Cardiac muscle cell (in vitro differentiated cells and primary cell): ENCODE data around the gene SLC23A2. TPM values are rescaled to one million over a fixed set of nuclear protein-coding genes. Genes with fewer than 3 reads are reported as not detected.
"Not testable (repeated sequence)": the region's sequence is repeated elsewhere in the genome, so short reads cannot be mapped to it uniquely, and the experiment has no call there.

Experiments used
- DNase-seq, 2 donors: peaks; one replicate each; pipeline versions ENCODE4 v3.0.0 to v3.0.0-alpha.2; 2010 to 2017; ENCODE audit warnings: low read depth in 1 of 2, low spot score in 1 of 2
- H3K27ac ChIP-seq: fragments of 200-600 bp; sonication (generic); 2 replicates; pipeline ENCODE4 v1.5.1; 2016
- H3K27me3 ChIP-seq: fragments of 200-600 bp; sonication (generic); 2 replicates; pipeline ENCODE4 v1.6.0; 2016; ENCODE audit warnings: control low read depth
- H3K36me3 ChIP-seq: fragments of 200-600 bp; sonication (generic); 2 replicates; pipeline ENCODE4 v1.5.1; 2016; ENCODE audit warnings: control low read depth
- H3K4me1 ChIP-seq: fragments of 200-600 bp; sonication (generic); 2 replicates; pipeline ENCODE4 v1.8.1; 2017; ENCODE audit warnings: low read depth, mild to moderate bottlenecking, mixed run types
- H3K4me3 ChIP-seq: fragments of 200-600 bp; sonication (generic); 2 replicates; pipeline ENCODE4 v1.5.1; 2016; ENCODE audit warnings: mild to moderate bottlenecking
- H3K9me3 ChIP-seq: fragments of 200-600 bp; sonication (generic); 2 replicates; pipeline ENCODE4 v1.5.1; 2017; ENCODE audit warnings: low read depth, mild to moderate bottlenecking, control low read depth
- CTCF ChIP-seq: IDR thresholded peaks from 2 replicates; pipeline ENCODE4 v1.5.1; 2012; ENCODE audit warnings: low read depth, mild to moderate bottlenecking, low read length
- polyA plus RNA-seq: library from polyadenylated mRNA; unstranded; fragments of >200 nt; fragmentation: Nextera tagmentation; extraction: Ambion mirVana; gene quantifications from 2 replicates; pipeline ENCODE4 v1.2.1, GENCODE V29; 2016
- total RNA-seq: library from RNA; depleted of rRNA; stranded (reverse); fragments of >200 nt; gene quantifications from 2 replicates; pipeline ENCODE4 v1.2.3, GENCODE V29; 2016

The SLC23A2 gene
- total and polyA plus RNA-seq, 2 experiments from 2014 or later = 5.9 to 10.6 TPM

DNA sequence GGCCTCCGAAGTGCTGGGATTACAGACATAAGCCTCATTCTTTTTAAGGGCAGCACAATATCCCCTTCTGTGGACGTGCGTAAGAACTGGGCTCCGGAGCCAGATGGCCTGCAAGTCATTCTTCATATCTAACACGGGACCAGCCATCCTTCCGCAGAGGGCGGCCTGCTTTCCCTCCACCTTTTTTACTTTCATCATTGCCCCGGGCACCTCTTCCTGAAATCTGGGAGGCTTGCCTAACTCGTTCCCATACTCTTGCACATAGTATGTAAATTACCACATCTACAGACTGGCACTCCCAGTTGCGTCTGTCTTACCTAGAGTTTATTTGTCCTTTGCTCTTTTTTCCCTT, 29.9 kb upstream of the SLC23A2 start:
- Histone ChIP-seq H3K27me3 (no peaks in the 10 kb centered on the region), H3K36me3 (no peaks in the 10 kb centered on the region), H3K27ac (no peak overlapping the region), H3K9me3 (no peaks in the 10 kb centered on the region), H3K4me3 (no peak overlapping the region), H3K4me1 (no peaks in the 10 kb centered on the region)
- no peak for DNase-seq
- TF ChIP-seq CTCF = no peak

GRCh38 chr20:5030348-5031205, 29.3 kb upstream of the SLC23A2 start:
- H3K27me3 ChIP-seq = no peaks in the 10 kb centered on the region

GRCh38 chr20:5028258-5029059, 27.1 kb upstream of the SLC23A2 start:
- H3K27me3 ChIP-seq, H3K27ac ChIP-seq, H3K4me1 ChIP-seq, H3K4me3 ChIP-seq, H3K9me3 ChIP-seq, H3K36me3 ChIP-seq: not testable (repeated sequence)
- peak in 1 of 2 donors; percentile 18 for DNase-seq

More at GRCh38 chr20:5030348-5031205, 29.3 kb upstream of the SLC23A2 start:
- H3K27ac ChIP-seq = no peak overlapping the region
- no peaks in the 10 kb centered on the region for H3K9me3 ChIP-seq
- DNase-seq = no peak
- TF ChIP-seq CTCF = no peak
- H3K36me3 ChIP-seq = no peaks in the 10 kb centered on the region
- no peaks in the 10 kb centered on the region for H3K4me1 ChIP-seq
- H3K4me3 ChIP-seq = no peak overlapping the region

GRCh38 chr20:5024982-5025381, 23.7 kb upstream of the SLC23A2 start:
- no peaks in the 10 kb centered on the region for H3K4me1 ChIP-seq
- TF ChIP-seq CTCF = no peak
- H3K27ac ChIP-seq = no peak overlapping the region
- H3K9me3 ChIP-seq = no peaks in the 10 kb centered on the region
- DNase-seq = peak in 1 of 2 donors; percentile 36
- H3K4me3 ChIP-seq = no peak overlapping the region
- H3K36me3 ChIP-seq = no peaks in the 10 kb centered on the region
- no peaks in the 10 kb centered on the region for H3K27me3 ChIP-seq

DNA sequence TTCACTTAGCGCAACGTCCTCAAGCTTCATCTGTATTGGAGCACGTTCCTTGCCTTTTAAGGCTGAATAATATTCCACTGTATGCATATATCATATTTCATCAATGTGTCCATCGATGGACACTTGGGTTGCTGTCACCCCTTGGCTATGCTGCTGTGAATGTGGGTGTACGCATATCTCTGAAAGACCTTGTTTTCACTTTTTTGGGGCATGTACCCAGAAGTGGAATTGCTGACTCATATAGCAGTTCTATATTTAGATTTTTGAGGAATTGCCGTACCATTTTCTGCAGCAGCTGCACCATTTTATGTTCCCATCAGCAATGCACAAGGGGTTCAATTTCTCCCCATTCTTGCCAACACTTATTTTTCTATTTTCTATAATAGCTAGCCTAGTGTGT, 22.8 kb upstream of the SLC23A2 start:
- no peak for TF ChIP-seq CTCF
- Histone ChIP-seq H3K36me3 (no peaks in the 10 kb centered on the region), H3K27me3 (no peaks in the 10 kb centered on the region), H3K4me1 (no peaks in the 10 kb centered on the region), H3K4me3 (no peak overlapping the region), H3K9me3 (no peaks in the 10 kb centered on the region), H3K27ac (no peak overlapping the region)
- peak in 1 of 2 donors; percentile 26 for DNase-seq

GRCh38 chr20:5023171-5023570, 21.9 kb upstream of the SLC23A2 start:
- not testable (repeated sequence) for H3K27me3 ChIP-seq, H3K9me3 ChIP-seq, H3K4me3 ChIP-seq, H3K27ac ChIP-seq, H3K36me3 ChIP-seq, DNase-seq, H3K4me1 ChIP-seq
